DMS153 (cell line): ENCODE data around the gene C16orf89.

ENCODE experiments used
- DNase-seq: peaks from one replicate; lab custom pipeline; 2025; lab: John Stamatoyannopoulos, UW

C16orf89 gene

GRCh38 chr16:5003828-5004227 is 61.9 kb downstream of the C16orf89 start:
- no peak for DNase-seq

- DNase-seq, result no peak
Measured at GRCh38 chr16:5003211-5003610, 62.5 kb downstream of the C16orf89 start.

- DNase-seq, result no peak
Measured at GRCh38 chr16:5002699-5003143, 63.0 kb downstream of the C16orf89 start.

GRCh38 chr16:5001986-5002385 is 63.8 kb downstream of the C16orf89 start:
- DNase-seq, result no peak

- DNase-seq, result no peak
Measured at GRCh38 chr16:5001571-5001970, 64.2 kb downstream of the C16orf89 start.

GRCh38 chr16:5000573-5001001 is 65.2 kb downstream of the C16orf89 start:
- no peak for DNase-seq

- DNase-seq, result no peak
Measured at GRCh38 chr16:4994719-4995434, 70.9 kb downstream of the C16orf89 start.
